ENCODE measurements around the gene CBARP.

CBARP gene

DNA sequence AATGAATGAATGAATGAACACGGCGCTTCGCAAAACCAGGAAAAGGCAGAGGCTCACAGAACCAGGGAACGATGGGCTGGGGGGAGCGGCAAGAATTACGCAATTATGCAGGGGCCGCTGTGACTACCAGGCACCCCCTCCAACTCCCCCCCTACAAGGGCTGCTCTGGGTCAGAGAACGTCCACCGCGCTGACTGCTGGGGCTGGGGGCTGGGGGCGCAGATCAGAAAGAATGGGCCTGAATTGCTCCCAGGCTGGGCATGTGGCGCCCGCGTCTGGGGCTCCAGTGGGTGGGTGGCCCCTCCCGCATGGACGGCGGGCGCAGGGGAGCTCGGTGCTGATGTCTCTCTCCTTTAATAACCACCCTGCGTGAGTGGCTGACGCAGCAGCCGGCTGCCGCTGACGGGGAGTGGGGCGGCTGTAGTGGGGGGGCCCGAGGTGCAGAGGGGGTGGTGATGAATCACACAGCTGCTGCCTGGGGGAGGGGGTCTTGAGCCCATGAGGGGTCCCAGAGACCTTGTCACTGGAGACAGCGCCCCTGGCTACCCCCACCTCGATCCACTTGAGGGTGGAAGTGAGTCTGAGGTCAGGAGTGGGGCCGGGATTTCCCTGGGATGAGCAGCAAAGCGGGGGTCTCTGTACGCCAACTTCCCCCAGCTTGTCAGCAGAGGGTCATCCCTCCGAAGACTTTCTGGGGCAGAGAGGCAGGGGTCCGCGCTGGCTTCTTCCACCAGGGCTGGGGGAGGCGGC is 29.8 kb upstream of the CBARP start:
- no peak for TF ChIP-seq TAF1 (IDR thresholded peaks at IDR 0.05; ENCODE audit: borderline replicate concordance, insufficient read depth, low read length)
- no peak for TF ChIP-seq POLR2AphosphoS5 (IDR thresholded peaks at IDR 0.05; ENCODE audit: low read depth, low read length)
- TF ChIP-seq, protein P1, sequence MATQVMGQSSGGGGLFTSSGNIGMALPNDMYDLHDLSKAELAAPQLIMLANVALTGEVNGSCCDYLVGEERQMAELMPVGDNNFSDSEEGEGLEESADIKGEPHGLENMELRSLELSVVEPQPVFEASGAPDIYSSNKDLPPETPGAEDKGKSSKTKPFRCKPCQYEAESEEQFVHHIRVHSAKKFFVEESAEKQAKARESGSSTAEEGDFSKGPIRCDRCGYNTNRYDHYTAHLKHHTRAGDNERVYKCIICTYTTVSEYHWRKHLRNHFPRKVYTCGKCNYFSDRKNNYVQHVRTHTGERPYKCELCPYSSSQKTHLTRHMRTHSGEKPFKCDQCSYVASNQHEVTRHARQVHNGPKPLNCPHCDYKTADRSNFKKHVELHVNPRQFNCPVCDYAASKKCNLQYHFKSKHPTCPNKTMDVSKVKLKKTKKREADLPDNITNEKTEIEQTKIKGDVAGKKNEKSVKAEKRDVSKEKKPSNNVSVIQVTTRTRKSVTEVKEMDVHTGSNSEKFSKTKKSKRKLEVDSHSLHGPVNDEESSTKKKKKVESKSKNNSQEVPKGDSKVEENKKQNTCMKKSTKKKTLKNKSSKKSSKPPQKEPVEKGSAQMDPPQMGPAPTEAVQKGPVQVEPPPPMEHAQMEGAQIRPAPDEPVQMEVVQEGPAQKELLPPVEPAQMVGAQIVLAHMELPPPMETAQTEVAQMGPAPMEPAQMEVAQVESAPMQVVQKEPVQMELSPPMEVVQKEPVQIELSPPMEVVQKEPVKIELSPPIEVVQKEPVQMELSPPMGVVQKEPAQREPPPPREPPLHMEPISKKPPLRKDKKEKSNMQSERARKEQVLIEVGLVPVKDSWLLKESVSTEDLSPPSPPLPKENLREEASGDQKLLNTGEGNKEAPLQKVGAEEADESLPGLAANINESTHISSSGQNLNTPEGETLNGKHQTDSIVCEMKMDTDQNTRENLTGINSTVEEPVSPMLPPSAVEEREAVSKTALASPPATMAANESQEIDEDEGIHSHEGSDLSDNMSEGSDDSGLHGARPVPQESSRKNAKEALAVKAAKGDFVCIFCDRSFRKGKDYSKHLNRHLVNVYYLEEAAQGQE (IDR thresholded peaks at IDR 0.05; ENCODE audit: insufficient read depth in 1 of 2, low read depth in 2 of 2, low read length in 2 of 2): no peak
- TF ChIP-seq FOXP2 (optimal IDR thresholded peaks at IDR 0.05; ENCODE audit: borderline replicate concordance, extremely low read depth, extremely low read length, insufficient read depth): no peak
- no peak for TF ChIP-seq SIN3A (IDR thresholded peaks at IDR 0.05; ENCODE audit: borderline replicate concordance, insufficient read depth, low read length)

DNA sequence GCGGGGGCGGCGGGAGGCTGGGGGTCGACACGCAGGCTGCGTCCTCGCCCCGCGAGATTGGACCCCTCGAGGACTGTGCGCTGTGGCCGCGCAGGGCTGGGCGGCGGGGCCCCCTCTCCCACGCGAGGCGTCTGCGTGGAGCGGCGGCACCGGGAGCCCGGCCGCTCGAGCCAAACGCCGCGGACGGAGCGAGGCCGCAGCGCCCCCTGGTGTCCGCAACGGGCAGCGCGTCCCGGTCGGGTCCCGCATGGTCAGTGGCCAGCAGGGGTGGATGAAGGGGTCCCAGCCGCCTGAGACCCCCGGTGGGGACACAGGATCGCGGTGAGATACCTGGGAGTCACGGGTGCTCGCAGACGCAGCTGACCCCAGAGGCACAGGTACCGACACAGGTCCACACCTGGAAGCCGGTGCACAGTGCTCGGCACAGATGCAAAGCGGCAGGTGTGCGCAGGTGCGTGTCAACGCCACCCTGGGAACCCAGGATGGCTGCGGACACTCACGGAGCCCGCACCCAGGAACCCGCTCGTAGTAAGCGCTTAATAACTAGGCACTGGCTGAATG is 29.2 kb upstream of the CBARP start:
- TF ChIP-seq POLR2AphosphoS5 (IDR thresholded peaks at IDR 0.05; ENCODE audit: low read depth, low read length) (no peak), SIN3A (IDR thresholded peaks at IDR 0.05; ENCODE audit: borderline replicate concordance, insufficient read depth, low read length) (peak; percentile 65; the same call in 1 of the 2 replicates)

DNA sequence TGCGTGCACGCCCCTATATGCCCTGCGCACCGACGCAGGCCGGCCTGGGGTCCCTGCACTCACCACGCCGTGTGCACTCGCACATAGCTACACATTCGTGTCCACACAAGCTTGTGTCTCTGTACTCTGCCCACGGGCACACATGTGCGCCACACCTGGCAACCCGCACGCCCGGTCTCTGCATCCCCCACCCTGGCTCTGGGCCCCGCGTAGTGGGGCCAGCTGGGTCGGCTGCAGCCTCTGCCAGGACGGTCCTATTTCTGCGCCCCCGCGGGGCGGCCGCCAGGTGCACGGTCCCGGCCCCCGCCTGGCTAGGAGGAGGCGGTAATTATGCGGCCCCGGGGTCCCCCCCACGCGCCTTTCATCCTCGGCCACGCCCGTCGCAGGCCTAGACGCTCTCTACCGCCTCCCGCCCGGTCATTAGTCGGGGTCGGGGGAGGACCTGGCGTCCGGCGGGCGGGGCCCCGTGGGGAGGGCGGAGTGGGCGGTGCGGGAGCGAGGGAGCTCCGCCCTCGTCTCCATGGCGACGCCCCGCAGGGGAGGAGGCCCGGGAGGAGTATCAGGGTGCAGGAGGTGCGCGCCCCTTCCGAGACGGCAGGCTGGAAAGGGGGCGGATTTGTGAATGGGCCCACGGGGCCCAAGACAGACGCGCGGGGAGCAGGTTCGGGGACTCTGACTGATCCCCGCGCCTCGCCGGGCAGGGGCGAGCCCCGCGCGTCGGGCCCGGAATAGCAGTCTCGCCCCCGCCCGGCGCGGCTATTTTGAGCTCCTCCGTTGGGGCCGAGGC is 28.5 kb upstream of the CBARP start:
- TF ChIP-seq, protein P1 (IDR thresholded peaks at IDR 0.05; ENCODE audit: insufficient read depth in 1 of 2, low read depth in 2 of 2, low read length in 2 of 2): no peak
- peak; percentile 87; the same call in 1 of the 2 replicates for TF ChIP-seq SIN3A (IDR thresholded peaks at IDR 0.05; ENCODE audit: borderline replicate concordance, insufficient read depth, low read length)

DNA sequence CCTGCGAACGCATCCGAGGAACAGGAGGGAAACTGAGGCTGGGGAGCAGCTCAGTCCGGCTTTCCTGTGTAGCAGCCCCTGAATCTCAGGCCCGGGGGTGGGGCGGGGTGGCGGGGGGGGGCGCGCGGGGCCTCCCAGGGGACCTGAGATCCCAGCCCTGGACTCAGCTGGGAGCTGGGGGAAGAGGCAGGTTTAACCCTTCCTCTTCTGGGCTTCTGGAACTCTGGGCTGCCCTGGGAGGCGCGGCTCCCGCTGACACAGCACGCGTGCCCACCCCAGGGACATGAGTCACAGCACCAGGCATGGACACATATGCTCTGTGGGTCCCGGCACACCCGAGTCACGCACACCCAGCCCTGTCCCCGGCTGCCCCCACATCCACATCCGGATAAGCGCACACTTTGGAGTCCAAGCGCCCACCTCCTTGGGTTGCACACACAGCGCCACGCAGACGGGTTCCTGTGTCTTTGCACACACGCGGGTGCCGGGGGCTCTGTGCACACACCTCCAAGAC is 27.9 kb upstream of the CBARP start:
- TF ChIP-seq SIN3A (IDR thresholded peaks at IDR 0.05; ENCODE audit: borderline replicate concordance, insufficient read depth, low read length) (no peak), FOXP2 (optimal IDR thresholded peaks at IDR 0.05; ENCODE audit: borderline replicate concordance, extremely low read depth, extremely low read length, insufficient read depth) (no peak), POLR2AphosphoS5 (IDR thresholded peaks at IDR 0.05; ENCODE audit: low read depth, low read length) (peak; percentile 9)
- TF ChIP-seq, protein P1 (IDR thresholded peaks at IDR 0.05; ENCODE audit: insufficient read depth in 1 of 2, low read depth in 2 of 2, low read length in 2 of 2): no peak

DNA sequence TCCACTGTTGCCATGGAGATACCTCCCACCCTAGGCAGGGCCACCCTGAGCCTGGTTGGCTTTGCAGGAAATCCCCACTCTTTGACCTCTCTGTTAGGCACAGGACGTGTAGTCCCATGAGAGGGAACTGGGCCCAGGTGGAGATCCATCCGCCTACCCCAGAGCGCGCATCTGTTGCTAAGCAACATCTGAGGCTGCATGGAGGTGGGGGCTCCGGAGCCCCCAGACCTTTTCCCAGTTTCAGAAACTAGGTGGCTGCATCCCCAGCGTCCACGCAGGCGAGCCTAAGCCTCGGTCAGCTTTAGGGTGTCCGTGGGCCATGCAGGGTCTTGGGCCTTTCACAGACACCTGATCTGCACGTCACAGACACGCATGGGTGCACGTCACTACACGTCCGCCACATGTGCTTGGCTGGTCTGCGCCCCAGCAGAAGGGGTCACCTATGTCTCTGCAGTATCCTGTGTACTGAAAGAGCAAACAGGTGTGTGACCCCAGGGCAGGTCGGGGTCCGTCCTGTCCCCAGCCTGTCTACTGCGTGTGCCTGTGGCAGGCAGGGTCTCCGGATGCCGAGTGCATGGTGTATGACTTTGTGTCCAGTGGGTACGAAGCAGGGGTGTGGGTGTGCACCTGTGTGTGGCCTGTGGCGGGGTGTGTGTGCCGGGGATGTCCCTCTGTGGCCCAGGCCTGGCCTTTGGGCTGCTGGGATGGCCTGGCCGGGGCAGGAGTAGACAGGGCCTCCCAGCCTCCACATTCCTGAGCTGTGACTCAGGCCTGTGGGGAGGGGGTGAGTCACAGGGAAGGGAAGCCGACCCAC is 27.2 kb upstream of the CBARP start:
- peak; percentile 41; the same call in 1 of the 2 replicates for TF ChIP-seq SIN3A (IDR thresholded peaks at IDR 0.05; ENCODE audit: borderline replicate concordance, insufficient read depth, low read length)
- TF ChIP-seq, protein P1 (IDR thresholded peaks at IDR 0.05; ENCODE audit: insufficient read depth in 1 of 2, low read depth in 2 of 2, low read length in 2 of 2): no peak

All from PFSK-1 (cell line).